ENCODE data around the gene ASB13. TPM values are rescaled to one million over a fixed set of nuclear protein-coding genes. Genes with fewer than 3 reads are reported as not detected.

The ASB13 gene
- total and polyA plus RNA-seq, 10 of the 15 experiments (the other 5 are each of a cell fraction or from before 2014, with no cell fraction given): 0.02 to 0.59 (median 0.10) TPM; not detected in 2

DNA sequence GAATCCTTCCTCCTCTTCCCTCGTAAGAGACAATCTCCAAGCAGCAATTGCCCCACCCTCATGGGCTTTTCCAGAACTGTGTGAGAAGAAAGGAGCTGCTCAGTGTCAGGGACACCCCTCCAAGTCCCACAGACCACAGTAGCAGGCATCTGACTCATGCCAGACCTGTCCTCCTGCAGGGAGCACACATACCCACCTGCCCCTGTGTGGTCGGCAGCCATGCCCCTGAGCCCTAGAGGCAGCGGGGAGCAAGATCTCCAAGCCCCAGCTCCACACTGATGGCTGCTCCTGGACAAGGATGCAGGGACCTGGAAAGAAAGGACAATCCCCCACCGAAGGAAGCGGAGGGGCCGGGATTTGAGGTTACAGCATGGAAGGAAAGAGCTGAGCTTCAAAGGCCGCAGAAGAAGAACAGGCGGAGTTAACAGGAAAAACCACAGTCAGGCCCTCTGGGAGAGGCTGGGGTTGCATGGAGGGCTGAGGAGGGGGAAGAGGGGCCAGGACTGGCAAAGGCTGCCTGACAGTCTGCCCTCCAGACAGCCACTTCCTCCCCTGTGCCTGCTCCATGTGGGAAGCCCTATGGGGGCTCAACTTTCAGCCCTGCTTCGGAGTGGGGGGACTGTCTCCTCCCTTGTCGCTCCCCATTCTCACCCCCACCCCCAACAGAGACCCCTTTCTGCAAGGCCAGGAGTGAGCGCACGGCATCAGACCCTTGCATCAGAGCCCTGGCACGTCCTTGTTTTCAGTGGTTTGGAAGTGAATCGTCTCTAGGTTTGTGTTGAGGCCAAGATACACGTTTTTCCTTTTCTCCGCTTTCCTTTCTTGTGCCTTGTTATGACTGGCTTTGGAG, 46.8 kb downstream of the ASB13 start (continued):
- no peak for TF ChIP-seq BHLHE40 (IDR thresholded peaks at IDR 0.05; ENCODE audit: borderline replicate concordance in 1 of 2, low read depth in 2 of 2, low read length in 1 of 2)

DNA sequence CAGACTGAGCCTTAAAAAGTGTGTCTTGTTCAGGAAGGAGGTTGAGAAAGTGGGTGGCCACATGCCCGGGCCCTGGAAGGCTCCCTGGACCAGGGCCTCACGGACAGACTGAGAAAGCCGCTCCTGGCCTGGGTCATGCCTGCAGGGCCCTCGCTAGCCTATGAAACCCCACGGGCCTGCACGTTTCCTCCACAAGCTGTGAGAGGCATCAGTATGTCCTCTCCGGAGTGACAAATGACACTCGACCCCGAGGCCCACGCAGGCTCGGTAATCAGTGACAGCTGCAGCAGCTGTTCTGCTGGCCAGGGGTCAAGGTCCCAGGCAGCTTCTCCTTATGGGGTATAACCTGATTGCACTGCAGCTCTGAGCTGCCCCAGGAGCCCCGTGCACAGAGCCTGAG, 47.6 kb downstream of the ASB13 start:
- no peaks in the 10 kb centered on the region for H3K9me3 ChIP-seq (replicated peaks; ENCODE audit: control insufficient read depth, insufficient read depth, low read length)
- no peak for ATAC-seq
- BruUV-seq (replicated peaks): no TSS peak
- in situ Hi-C loops (cut with MboI): no loop called here
- no peak overlapping the region for H2AFZ ChIP-seq (ENCODE audit: control insufficient read depth, low read depth, low read length)
- H3K27ac ChIP-seq (ENCODE audit: control insufficient read depth, insufficient read depth): no peak overlapping the region
- DNase-seq (ENCODE audit: low read depth, low spot score): no peak
- peaks cover 2 to 6% of the 10 kb centered on the region in 2 experiments; a peak in 3 of 4 replicates for H3K27me3 ChIP-seq (replicated peaks in 1 of 2; ENCODE audit: control insufficient read depth in 2 of 2, insufficient read depth in 2 of 2, low read length in 1 of 2)
- no peak overlapping the region for H3K9ac ChIP-seq (ENCODE audit: control insufficient read depth, insufficient read depth, low read length)
- ChIA-PET RAD21 (ENCODE audit: unreplicated experiment) (no interaction called here), CTCF (interaction anchor here (0.9 to 21.3 kb wide), 3 partner anchors 11 to 179 kb away, joined by 3 to 535 read pairs (median 4); no protein-coding TSS in a partner anchor), SMC1A (ENCODE audit: uncharacterized antibody, unreplicated experiment) (interaction anchor here (1.0 kb wide), 1 partner anchor 171 kb away, joined by 6 read pairs; no protein-coding TSS in a partner anchor), POLR2A (no interaction called here)
- H3K4me3 ChIP-seq: no peak overlapping the region
- FAIRE-seq: no peak
- 52% methylated on average over 12 of the region's 12 CpGs for whole genome bisulfite sequencing (ENCODE audit: insufficient coverage, insufficient replicate concordance, low lambda C conversion rate, missing lambda C conversion rate)
- no peaks in the 10 kb centered on the region for H4K20me1 ChIP-seq (ENCODE audit: control insufficient read depth, insufficient read depth)
- H3K79me2 ChIP-seq (ENCODE audit: control insufficient read depth, insufficient read depth, low read length): no peaks in the 10 kb centered on the region
- intact Hi-C loops (cut with micrococcal nuclease; ENCODE audit: unreplicated experiment): no loop called here
- no peaks in the 10 kb centered on the region for H3K4me1 ChIP-seq (ENCODE audit: control insufficient read depth, insufficient read depth, low read length)
- no peak overlapping the region for H3K4me2 ChIP-seq (ENCODE audit: control insufficient read depth, insufficient read depth)
- H3K36me3 ChIP-seq (ENCODE audit: control insufficient read depth in 2 of 2, insufficient read depth in 2 of 2, low read length in 1 of 2): no peaks in the 10 kb centered on the region
- TF ChIP-seq EGR1 (IDR thresholded peaks at IDR 0.05; ENCODE audit: borderline replicate concordance in 1 of 2, low read depth in 2 of 2, low read length in 2 of 2) (no peak), SPI1 (IDR thresholded peaks at IDR 0.05; ENCODE audit: borderline replicate concordance, insufficient read depth, low read depth, low read length) (no peak), SMC3 (IDR thresholded peaks at IDR 0.05; ENCODE audit: borderline replicate concordance, low read length) (no peak), CHD4 (IDR thresholded peaks at IDR 0.05) (no peak), KAT2A (conservative IDR thresholded peaks at IDR 0.05; ENCODE audit: control insufficient read depth, low read depth, low read length) (no peak), NFYB (IDR thresholded peaks at IDR 0.05; ENCODE audit: insufficient read depth, low read depth, low read length) (no peak), ZNF384 (IDR thresholded peaks at IDR 0.05; ENCODE audit: borderline replicate concordance, low read depth, low read length) (no peak), RAD21 (IDR thresholded peaks at IDR 0.05; ENCODE audit: insufficient read depth, low read depth, low read length) (no peak), RBBP5 (conservative IDR thresholded peaks at IDR 0.05) (no peak)
- TF ChIP-seq, protein P1, sequence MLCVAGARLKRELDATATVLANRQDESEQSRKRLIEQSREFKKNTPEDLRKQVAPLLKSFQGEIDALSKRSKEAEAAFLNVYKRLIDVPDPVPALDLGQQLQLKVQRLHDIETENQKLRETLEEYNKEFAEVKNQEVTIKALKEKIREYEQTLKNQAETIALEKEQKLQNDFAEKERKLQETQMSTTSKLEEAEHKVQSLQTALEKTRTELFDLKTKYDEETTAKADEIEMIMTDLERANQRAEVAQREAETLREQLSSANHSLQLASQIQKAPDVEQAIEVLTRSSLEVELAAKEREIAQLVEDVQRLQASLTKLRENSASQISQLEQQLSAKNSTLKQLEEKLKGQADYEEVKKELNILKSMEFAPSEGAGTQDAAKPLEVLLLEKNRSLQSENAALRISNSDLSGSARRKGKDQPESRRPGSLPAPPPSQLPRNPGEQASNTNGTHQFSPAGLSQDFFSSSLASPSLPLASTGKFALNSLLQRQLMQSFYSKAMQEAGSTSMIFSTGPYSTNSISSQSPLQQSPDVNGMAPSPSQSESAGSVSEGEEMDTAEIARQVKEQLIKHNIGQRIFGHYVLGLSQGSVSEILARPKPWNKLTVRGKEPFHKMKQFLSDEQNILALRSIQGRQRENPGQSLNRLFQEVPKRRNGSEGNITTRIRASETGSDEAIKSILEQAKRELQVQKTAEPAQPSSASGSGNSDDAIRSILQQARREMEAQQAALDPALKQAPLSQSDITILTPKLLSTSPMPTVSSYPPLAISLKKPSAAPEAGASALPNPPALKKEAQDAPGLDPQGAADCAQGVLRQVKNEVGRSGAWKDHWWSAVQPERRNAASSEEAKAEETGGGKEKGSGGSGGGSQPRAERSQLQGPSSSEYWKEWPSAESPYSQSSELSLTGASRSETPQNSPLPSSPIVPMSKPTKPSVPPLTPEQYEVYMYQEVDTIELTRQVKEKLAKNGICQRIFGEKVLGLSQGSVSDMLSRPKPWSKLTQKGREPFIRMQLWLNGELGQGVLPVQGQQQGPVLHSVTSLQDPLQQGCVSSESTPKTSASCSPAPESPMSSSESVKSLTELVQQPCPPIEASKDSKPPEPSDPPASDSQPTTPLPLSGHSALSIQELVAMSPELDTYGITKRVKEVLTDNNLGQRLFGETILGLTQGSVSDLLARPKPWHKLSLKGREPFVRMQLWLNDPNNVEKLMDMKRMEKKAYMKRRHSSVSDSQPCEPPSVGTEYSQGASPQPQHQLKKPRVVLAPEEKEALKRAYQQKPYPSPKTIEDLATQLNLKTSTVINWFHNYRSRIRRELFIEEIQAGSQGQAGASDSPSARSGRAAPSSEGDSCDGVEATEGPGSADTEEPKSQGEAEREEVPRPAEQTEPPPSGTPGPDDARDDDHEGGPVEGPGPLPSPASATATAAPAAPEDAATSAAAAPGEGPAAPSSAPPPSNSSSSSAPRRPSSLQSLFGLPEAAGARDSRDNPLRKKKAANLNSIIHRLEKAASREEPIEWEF (IDR thresholded peaks at IDR 0.05; ENCODE audit: insufficient replicate concordance, low read depth, low read length): no peak
- TF ChIP-seq, protein P2, sequence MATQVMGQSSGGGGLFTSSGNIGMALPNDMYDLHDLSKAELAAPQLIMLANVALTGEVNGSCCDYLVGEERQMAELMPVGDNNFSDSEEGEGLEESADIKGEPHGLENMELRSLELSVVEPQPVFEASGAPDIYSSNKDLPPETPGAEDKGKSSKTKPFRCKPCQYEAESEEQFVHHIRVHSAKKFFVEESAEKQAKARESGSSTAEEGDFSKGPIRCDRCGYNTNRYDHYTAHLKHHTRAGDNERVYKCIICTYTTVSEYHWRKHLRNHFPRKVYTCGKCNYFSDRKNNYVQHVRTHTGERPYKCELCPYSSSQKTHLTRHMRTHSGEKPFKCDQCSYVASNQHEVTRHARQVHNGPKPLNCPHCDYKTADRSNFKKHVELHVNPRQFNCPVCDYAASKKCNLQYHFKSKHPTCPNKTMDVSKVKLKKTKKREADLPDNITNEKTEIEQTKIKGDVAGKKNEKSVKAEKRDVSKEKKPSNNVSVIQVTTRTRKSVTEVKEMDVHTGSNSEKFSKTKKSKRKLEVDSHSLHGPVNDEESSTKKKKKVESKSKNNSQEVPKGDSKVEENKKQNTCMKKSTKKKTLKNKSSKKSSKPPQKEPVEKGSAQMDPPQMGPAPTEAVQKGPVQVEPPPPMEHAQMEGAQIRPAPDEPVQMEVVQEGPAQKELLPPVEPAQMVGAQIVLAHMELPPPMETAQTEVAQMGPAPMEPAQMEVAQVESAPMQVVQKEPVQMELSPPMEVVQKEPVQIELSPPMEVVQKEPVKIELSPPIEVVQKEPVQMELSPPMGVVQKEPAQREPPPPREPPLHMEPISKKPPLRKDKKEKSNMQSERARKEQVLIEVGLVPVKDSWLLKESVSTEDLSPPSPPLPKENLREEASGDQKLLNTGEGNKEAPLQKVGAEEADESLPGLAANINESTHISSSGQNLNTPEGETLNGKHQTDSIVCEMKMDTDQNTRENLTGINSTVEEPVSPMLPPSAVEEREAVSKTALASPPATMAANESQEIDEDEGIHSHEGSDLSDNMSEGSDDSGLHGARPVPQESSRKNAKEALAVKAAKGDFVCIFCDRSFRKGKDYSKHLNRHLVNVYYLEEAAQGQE (IDR thresholded peaks at IDR 0.05; ENCODE audit: low read depth, low read length): no peak
